ENCODE data around the gene DNAH2.
"Not testable (repeated sequence)": the region's sequence is repeated elsewhere in the genome, so short reads cannot be mapped to it uniquely, and the experiment has no call there.

DNAH2 gene

DNA sequence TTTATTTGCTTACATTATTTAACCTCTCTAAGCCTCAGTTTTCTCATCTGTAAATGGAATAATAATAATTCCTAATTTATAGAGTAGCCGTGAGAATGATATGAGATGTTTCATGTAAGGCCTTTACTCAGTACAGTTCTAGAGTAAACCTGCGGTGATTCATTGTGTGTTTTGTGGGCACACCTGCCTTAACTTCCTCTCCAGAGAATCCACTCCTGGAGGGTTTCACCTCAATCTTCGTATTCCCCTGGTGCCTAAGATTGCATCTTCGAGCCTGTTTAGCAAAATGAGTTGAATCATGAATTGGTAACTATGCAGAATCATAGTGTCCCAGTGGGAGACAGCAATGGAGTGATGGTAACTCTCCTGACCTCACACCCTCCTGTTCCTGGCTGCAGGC is 52.3 kb downstream of the DNAH2 start:
- no peak for DNase-seq (ENCODE audit: low read depth in 2 of 2, low spot score in 1 of 2)

DNA sequence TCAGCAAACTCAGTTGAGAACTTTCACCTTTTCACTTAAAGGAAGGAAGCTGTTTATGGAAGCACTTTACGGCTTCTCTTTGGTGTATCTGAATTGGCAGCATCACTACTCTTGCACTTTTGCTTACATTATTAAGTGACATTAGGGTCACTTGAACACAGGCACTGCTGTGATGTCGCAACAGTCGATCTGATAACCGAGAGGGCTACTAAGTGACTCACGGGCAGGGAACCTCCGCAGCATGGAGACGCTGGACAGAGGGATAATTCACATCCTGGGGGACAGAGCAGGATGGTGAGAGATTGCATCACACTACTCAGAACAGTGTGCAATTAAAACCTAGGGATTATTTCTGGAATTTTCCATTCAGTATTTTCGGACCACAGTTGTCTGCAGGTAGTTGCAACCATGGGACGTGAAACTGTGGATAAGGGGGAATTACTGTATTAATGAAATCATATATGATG is 56.5 kb downstream of the DNAH2 start:
- no peak for DNase-seq (ENCODE audit: low read depth in 2 of 2, low spot score in 1 of 2)

GRCh38 chr17:7775051-7775450 is 57.5 kb downstream of the DNAH2 start:
- no peak for DNase-seq (ENCODE audit: low read depth in 2 of 2, low spot score in 1 of 2)

DNA sequence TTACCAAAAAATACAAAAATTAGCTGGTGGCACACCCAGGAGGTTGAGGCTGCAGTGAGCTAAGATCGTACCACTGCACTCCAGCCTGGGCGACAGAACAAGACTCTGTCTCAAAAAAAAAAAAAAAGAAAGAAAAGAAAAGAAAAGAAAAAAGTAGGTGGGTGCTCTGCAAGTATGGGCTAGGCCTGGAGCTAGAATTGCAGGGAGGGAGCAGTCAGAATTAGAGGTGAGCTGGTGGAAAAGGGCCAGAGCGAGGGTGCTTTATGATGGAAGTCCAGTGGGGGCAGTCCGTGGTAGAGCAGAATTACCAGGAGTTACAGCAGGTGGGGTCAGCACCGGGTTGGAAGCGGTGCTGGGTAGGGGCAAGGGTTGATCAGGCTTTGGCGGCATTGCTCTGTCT is 59.5 kb downstream of the DNAH2 start:
- no peak for DNase-seq (ENCODE audit: low read depth in 2 of 2, low spot score in 1 of 2)

- no peak for DNase-seq (ENCODE audit: low read depth in 2 of 2, low spot score in 1 of 2)
Observed at GRCh38 chr17:7780736-7781135, 63.2 kb downstream of the DNAH2 start.

DNA sequence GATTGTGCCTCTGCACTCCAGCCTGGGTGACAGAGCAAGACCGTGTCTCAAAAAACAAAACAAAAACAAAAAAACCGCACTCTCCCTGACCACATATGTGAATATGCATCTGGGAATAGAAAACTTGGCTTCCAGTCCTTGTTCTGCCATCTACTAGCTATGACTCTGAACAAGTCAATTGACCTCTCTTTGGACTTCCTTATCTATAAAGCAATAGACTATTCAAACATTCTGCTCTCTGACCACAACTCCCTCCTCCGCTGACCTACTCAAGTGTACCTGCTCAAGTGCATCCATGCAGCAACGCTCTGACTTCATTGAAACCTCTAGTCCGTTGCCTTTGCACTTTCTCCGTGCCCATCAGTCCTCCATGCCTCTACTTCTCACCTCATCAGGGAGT is 63.9 kb downstream of the DNAH2 start:
- DNase-seq (ENCODE audit: low read depth in 2 of 2, low spot score in 1 of 2) = no peak

- no peak for DNase-seq (ENCODE audit: low read depth in 2 of 2, low spot score in 1 of 2)
Observed at GRCh38 chr17:7782240-7782639, 64.7 kb downstream of the DNAH2 start.

- DNase-seq (ENCODE audit: low read depth in 2 of 2, low spot score in 1 of 2) = no peak
Observed at GRCh38 chr17:7786866-7787265, 69.3 kb downstream of the DNAH2 start.

- DNase-seq (ENCODE audit: low read depth in 2 of 2, low spot score in 1 of 2) = no peak
Observed at GRCh38 chr17:7789131-7789530, 71.6 kb downstream of the DNAH2 start.

DNA sequence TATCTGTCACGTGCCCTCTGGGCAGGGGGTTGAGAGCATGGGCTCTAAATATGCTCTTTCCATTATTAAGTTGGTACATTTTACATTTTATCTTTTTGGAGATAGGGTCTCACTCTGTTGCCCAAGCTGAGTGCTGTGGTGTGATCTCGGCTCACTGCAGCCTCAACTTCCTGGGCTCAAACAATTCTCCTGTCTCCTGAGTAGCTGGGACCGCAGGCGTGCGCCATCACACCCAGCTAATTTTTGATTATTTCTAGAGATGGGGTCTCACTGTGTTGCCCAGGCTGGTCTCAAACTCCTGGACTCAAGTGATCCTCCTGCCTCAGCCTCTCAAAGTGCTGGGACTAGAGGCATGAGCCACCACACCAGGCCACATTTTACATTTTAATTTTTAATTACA is 72.6 kb downstream of the DNAH2 start:
- no peak for DNase-seq (ENCODE audit: low read depth in 2 of 2, low spot score in 1 of 2)

GRCh38 chr17:7792611-7793010 is 75.1 kb downstream of the DNAH2 start:
- no peak for DNase-seq (ENCODE audit: low read depth in 2 of 2, low spot score in 1 of 2)

DNA sequence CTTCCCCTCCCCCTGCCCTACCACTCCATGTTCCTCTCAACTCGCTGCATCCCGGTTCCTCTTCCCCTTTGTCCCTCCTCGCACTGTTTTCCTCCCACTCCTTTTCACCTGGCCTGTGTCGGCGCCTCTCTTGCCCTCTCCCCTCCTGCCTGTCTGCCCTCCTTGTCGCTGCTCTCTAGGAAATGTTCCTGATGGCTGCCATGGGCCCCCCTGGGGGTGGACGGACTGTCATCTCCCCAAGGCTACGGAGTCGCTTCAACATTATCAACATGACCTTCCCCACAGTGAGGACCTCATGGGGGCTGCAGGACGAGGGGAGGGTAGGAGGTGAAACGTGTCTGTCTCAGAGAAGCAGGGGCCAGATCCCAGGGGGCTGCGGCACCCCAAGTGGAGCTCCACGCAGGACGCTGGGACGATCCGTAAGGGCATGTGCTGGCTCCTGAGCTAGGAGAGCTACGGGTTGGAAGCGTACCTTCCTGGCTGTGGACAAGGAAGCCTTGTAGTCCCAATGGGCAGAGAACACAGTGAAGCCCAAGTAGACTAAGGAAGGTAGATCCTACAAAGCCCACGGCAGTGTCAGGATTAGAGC is 76.6 kb downstream of the DNAH2 start:
- DNase-seq (ENCODE audit: low read depth in 2 of 2, low spot score in 1 of 2) = no peak

GRCh38 chr17:7797976-7798375 is 80.4 kb downstream of the DNAH2 start:
- no peak for DNase-seq (ENCODE audit: low read depth in 2 of 2, low spot score in 1 of 2)

DNA sequence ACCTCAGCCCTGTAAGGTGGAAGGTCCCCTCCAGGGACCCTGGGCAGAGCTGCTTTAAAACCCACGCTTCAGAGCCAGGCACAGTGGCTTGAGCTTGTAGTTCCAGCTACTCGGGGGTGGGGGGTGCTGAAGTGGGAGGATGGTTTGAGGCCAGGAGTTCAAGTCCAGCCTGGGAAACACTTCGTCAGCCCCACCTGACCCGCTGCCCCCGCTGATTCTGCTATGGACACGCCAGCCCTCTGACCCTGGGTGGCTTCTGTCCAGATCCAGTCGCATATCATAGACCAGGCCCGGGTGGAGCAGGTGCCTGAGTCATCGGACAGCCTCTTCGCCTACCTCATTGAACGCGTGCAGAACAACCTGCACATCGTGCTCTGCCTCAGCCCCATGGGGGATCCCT is 81.3 kb downstream of the DNAH2 start:
- DNase-seq (ENCODE audit: low read depth in 2 of 2, low spot score in 1 of 2) = no peak

- DNase-seq (ENCODE audit: low read depth in 2 of 2, low spot score in 1 of 2) = no peak
Observed at GRCh38 chr17:7803981-7804380, 86.4 kb downstream of the DNAH2 start.

- no peak for DNase-seq (ENCODE audit: low read depth in 2 of 2, low spot score in 1 of 2)
Observed at GRCh38 chr17:7806587-7806986, 89.0 kb downstream of the DNAH2 start.

DNA sequence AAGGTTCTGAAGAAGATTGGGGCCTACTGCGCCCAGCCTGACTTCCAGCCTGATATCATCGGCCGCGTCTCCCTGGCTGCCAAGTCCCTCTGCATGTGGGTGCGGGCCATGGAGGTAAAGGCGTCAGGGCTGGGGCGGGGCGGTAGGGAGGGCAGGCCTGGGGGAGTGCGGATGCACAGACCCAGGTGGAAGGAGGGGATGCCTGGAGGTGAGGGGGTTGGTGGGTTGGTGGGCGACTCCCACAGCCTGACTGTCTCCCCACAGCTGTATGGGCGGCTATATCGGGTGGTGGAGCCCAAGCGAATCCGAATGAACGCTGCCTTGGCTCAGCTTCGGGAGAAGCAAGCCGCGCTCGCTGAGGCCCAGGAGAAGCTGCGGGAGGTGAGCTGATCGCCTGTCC is 89.7 kb downstream of the DNAH2 start:
- no peak for DNase-seq (ENCODE audit: low read depth in 2 of 2, low spot score in 1 of 2)

GRCh38 chr17:7809086-7809790 is 91.7 kb downstream of the DNAH2 start:
- no peak for DNase-seq (ENCODE audit: low read depth in 2 of 2, low spot score in 1 of 2)

DNA sequence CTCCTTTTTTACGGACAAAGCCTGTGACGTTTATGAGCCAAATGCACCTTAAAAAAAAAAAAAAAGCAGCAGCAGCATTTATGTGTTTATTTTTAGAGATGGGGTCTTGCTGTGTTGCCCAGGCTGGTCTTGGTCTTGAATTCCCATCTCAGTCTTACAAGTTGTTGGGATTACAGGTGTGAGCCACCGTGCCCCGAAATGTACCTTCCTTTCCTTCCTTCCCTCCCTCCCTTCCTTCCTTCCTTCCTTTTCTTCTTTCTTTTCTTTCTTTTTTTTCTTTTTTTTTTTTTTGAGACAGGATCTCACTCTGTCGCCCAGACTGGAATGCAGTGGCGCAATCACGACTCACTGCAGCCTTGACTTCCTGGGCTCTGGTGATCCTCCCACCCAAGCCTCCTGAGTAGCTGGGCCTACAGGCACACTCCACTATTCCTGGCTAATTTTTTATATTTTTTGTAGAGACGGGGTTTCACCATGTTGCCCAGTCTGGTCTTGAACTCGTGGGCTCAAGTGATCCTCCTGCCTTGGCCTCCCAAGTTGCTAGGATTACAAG is 92.3 kb downstream of the DNAH2 start:
- DNase-seq (ENCODE audit: low read depth in 2 of 2, low spot score in 1 of 2) = not testable (repeated sequence)

- DNase-seq (ENCODE audit: low read depth in 2 of 2, low spot score in 1 of 2) = no peak
Observed at GRCh38 chr17:7811251-7811650, 93.7 kb downstream of the DNAH2 start.

DNA sequence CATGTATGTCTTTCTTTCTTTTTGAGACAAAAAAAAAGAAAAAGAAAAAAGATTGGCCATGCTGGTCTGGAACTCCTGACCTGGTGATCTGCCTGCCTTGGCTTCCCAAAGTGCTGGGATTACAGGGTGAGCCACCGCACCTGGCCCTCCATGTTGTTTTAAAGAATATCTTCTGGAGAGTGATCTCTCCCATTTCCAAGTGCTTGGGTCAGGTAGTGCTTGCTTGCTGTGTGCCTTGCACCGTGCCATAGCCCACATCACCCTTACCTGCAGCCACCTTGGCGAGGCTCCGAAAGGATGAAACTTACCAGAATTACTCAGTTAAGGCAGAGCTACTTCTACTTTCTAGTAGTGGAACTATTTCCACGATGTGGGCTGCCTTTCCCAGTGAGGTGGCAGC is 97.4 kb downstream of the DNAH2 start:
- DNase-seq (ENCODE audit: low read depth in 2 of 2, low spot score in 1 of 2) = no peak

DNA sequence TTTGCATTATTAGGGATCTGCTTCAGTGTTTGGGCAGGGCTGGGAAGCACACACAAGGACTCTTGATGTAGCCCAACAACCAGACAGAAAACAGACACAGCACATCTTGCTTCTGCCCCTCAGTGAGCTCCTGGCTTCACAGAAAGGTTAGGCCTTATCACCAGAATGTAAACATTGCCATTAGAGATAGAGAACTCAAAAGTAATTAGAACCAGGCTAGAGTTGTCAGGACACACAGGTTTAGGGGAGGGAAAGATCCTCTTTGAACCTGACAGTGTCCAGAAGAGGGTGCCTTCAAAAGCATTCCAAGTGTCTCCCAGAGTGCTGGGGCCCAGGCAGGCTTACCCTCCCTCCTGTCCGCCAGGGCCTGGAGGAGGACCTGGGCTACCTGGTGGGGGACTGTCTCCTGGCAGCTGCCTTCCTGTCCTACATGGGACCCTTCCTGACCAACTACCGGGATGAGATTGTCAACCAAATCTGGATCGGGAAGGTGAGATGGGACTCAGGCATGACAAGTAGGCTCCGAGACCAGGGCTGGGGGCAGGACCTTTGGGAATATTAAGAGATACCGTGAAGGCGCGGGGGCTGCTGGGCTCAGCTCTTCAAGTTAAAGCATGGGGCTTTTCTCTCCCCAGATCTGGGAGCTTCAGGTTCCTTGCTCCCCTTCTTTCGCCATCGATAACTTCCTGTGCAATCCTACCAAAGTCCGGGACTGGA is 99.5 kb downstream of the DNAH2 start:
- no peak for DNase-seq (ENCODE audit: low read depth in 2 of 2, low spot score in 1 of 2)

All from stimulated activated CD8-positive, alpha-beta memory T cell treated with anti-CD3 and anti-CD28 coated beads, Interleukin-4, amount 100 ng/mL, for 4 hours (primary cell).